GM19372 (cell line): ENCODE measurements around the gene MOCOS.

Source experiments
- ATAC-seq: cut with Tn5 transposase; IDR thresholded peaks from one replicate; pipeline ENCODE4 v1.9.1; 2021; ENCODE audit warnings: mild to moderate bottlenecking, low read depth, moderate library complexity; ENCODE audit not compliant: unreplicated experiment

Gene MOCOS

DNA sequence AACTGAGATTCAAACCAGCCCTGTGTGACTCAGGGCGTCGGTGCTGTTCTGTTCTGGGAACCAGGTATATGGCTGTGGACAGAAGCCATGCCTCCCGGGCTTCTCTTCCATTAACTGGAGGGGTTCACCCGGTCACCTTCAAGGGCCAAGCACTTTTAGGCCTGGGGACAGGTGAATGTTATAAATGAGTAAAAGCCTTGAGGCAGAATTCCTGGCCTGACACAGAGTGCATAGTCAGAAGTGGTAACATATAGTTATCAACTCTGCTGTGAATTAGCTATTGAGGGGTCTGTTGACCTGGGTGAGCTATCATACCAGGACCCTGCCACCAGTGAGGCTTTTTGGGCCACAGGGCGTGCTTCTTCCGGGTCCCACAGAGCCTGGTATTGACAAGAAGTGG, 112.9 kb downstream of the MOCOS start:
- ATAC-seq = no peak

DNA sequence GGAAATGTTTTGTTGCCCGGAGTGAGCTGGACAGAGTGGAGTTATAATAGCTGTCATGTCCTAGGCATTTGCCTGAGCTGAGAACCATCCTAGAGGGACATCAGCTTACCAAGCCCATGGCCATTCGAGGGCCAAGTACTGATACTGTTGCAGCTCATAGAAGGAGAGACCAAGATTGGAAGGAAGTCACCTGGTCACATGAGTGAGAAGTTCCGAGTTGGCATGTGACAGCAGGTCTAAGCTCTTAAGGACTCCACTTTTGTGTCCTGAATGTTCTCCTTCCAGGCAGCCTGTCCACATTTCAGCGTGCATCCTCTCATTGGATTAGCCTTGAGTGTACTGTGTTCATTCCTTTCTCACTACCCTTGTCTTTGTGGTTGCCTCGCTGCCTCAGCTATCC, 114.6 kb downstream of the MOCOS start:
- no peak for ATAC-seq

DNA sequence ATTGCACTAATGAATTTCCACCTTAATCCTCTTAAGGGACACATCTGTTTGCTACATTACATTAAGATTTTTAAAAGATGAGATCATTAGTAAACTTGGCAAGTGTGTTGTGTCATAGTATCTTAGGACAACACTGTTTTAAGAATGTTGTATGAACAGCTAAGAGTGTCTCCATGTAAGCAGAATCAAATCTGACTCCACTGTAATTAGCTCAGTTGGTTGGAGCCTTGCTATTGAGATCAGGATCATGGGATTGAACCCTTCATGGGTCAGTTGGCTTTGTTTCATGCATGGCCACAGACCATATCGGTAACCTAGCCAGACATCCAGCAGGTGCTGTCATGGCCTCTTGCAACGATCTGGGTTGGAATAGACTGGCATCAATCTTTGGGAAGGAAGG, 115.4 kb downstream of the MOCOS start:
- ATAC-seq = no peak

DNA sequence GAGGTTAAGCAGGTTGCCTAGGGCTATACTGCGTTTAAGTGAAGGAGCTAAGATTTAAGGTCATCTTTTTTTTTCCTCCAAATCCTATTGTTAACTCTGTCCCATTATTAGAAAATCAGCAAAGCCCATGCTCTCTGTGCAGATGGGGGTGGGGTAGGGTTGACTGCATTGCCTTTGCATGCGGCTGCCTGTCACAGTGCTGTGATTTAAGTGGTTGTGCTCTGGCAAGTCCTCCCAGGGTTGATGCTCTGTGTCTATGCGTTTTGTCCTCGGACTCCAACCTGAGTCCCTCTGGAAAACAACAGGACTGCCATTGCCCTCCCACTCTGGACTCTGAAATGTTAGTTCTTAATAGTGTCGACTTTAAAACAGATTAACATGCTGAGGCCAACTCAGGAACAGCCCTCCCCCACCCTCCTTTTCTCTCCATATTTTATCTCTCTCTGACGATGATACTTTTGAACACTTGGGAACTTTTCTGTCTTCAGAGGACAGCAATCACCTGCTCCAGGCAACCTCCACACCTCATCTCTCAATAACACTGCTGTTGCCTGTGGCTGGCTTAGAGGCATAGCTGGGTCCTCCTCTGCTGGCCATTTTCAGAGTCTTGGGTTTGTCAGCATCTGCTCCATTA, 116.0 kb downstream of the MOCOS start:
- ATAC-seq = no peak

DNA sequence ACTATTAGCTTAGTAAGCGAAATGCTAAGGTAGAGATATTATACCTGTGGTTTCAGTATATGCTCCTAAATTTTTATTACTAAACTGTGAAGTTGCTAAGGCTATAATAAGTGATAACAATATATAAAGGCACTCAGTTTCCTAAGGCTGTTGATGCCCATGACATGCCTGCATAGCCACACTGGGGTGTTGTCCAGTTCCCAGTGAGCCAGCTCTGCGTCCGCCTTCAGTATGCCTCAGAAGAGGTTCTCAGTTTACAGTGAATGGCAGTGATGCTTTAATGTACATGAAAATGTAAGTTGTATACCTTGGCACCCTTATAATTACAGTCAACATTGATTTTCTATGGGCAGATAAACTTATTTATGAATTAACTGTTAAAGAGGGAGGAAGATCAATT, 117.4 kb downstream of the MOCOS start:
- ATAC-seq = no peak

DNA sequence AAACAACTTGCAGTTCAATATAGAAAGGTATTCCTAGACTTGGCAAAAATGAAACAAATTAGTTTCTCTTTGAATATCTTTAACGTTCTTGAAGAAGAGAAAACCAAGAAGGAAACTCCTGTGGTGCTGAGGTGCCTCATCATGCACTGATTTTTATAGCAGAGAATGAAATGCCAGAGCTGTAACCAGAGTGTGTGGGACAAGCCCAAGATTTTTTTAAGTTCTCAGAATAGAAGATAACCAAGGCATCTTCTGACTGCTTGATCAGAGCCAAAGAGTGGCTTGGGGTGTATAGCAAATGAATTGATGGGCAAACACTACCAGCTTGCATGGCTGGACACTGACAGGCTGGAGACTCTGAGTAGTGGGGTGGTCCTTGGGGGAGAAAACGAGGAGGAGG, 118.1 kb downstream of the MOCOS start:
- ATAC-seq = no peak

DNA sequence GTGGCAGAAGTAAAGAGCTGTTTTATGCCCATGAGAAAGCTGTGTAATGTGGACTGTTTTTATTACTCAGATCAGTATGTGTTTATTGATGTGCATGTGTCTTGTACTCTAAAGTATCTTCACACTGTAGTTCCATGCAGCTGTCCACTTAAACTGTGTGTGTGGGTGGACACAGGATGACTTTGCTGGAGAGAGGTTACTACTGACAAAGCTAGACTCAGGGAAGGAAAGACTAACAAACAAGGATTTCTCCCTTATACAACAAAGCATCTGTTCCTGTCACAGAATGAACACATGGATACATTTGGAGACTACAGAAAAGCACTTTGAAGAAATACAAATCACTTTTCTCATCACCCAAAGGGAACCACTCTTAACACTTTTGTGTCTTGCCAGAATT, 120.2 kb downstream of the MOCOS start:
- ATAC-seq = no peak

DNA sequence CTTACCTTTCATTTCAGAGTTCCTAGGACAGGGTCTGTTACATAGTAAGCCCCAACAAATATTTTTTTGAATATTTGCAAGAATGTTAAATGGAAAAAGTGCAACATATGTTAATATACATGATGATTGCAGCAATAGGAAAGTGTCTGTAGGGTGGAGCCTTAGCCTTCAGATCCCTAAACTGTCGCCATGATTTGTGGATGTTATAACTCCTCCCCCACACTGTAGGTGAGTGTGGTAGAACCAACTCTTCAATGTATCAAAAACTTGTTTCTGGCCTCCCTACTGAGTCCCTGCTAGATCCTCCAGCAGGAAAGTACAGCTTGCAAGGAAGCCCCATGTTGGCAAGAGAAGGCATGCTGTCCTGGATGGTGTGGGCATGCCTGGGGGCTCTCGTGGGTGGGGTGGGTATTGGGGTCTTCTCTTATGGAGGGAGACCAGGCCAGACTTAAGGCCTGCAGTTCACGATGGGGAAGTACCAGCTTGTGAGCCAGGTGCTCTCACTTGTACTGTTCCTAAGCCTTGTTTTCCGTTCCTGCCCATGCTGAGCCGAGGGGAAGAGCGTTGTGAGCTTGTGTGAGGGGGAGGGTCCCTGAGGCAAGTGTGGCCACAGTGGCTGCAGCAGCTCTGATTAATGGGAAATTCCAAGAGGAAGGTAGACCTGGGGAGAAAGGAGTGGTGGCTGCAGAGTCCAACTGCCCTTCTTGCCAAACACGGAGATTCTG, 121.6 kb downstream of the MOCOS start:
- ATAC-seq = no peak

DNA sequence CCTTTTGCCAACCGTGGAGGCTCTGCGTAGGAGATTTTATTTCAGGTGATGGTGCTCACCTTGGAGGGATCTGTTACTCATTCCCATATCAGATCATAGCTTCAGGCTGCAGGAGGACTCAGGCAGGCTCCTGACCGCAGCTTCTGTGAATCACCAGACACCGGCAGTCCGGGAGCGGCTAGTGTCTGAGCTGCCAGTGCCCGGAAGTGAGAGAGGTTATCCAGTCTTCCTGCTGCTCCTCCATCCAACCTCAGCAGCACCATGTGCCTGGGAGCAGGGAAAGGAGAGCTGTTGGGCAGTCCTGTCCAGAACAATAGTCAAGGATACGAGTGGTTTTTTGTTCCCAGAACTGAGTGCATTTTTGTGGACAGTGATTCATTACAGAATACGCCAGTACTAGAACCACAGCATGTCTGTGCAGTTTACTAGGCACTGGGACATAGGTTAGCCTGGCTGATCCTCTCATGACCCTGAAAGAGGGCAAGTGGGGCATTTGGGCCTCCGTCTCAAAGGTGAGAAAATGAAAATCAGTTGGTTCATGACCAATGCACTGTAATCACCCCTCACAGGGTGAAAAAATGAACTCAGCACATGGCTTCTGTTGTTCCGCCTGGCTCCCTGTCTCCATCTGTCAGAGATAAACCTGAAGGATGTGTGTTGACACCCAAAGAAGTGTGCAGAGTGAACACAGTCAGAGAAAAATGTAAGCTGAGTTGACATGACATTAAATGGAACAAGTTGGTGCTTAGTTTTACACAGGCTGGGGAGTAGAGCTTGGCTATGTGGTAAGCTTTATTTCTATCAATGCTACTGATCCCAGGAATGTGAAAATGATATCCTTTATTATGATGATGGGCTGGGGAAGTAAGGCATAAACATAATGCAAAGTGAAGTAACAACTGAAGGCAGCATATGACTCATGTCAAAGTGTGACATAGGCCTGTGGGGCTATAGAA, 122.4 kb downstream of the MOCOS start:
- ATAC-seq = no peak

DNA sequence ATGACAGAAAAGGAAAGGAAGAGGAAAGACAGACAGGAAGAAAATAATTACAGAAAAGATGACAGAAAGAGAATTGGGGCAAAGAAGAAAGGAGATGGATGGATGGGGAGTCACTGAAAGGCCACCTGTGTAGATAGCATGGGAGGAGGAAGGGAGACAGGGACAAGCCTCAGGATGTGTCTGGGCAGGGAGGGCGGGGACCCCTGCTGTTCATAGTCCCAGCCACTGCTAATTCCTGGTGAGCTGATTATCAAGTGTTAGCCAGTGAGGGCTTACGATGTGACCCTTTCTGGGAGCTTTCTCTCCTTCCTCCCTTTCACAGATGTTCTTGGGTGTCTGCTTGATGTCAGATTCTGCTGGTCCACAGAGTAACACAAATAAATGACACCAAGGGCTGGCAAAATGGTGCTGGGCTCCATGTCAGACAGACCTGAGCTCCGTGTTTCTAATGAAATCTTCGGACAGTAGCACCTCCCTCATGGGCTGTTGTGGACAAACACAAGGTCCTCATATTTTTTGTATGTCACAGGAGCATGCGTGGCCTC, 123.8 kb downstream of the MOCOS start:
- ATAC-seq = no peak

DNA sequence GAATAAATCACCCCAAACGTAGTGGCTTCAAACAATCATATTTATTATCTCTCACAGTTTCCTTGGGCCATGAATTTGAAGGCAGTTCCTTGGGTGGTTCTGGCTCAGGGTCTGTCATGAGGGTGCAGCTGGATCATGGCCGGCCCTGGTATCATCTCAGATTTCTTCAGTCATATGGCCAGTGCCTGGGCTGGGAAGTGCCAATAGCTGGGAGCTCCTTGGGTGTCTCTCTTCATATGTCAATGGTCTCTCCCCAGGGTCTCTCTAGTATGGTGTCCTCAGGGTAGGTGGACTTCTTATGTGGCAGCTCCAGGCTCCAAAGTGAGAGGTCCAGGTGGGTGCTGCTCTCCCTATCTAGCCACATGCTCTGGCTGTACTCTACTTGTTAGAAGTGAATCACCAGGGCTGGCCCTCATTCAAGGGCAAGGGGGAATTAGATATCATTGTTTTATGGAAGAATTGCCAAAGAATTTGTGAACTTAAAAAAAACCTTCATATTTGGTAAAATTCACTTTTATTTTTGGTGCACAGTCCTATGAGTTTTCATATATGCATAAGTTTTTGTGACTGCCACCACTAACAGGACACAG, 125.6 kb downstream of the MOCOS start:
- no peak for ATAC-seq

DNA sequence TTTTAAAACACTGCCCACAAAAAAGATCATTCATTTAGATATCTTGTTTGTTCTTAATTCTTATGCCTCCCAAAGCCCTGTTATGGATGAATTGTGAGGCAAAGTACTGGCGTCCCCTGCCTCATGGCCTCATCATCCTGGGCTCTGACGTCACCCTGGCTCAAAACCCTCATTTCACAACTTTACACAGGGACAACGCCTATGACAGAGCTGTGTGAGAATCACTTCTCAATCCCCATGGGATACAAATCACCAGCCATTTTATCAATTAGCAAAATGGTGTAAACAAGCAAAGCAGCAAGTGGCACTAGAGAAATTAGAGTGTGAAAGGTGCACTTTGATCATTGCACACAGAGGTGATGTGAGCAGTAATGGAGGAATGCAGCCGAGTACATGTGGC, 126.8 kb downstream of the MOCOS start:
- no peak for ATAC-seq

DNA sequence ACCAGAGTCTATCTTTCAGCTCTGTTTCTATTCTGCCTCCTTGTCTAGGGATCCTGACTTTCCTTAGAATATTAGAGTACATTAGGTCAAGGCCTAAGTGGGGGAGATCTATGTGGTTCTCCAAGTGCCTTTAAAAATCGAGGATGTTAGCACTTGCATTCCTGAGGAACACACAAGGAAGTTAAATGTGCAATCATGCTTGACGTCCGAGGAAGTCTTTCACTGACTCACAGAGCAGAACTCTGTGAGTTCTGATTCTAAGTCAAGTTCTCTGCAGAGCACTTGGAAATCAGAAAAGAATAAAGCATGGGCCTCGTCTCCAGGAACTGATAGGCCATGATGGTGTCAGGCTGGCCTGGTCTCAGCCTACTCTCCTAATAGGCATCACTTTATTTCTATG, 127.5 kb downstream of the MOCOS start:
- ATAC-seq = no peak

DNA sequence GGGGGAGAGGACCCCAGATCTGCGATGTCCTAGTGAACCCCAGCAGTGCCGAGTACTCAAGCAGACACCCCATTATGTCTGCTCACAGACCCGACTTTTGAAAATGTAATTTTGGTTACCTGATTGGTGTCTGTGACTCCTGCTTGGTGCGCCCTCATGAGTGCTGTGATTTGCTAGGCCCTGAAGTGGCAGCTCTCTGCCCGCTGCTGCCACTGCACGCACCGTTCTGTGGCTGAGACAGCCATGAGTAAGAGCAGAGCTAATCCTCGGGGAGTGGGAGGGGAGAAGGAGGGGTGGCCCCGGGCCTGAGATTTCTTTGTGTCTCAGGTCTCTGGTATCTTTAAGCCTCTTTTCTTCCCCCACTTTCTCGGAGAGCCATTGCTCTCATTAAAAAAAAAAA, 128.4 kb downstream of the MOCOS start:
- no peak for ATAC-seq

DNA sequence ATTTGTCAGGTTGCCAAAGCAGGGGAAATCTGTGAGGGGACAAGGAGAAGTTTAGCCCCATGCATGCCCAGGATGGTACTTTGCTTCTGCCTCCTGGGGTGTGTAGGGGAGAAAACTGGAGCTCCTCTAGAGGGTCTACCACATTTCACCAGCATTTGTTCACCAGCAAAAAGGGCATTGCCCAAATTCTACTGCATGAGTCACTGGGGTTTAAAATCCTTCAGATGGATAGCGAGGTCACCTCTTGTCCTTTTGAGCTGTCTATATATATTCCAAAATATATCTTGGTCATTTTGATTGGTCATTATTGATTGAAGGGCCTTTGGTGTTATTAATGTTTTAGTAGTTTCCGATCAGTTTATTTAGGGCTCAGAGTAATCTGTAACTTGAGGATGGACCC, 128.9 kb downstream of the MOCOS start:
- ATAC-seq = no peak
